ENCODE data around the gene ACRV1. TPM values are rescaled to one million over a fixed set of nuclear protein-coding genes. Genes with fewer than 3 reads are reported as not detected.

ACRV1 gene
- total and polyA plus RNA-seq, 2 experiments from 2014 or later, result 0.16 TPM; not detected in 1

GRCh38 chr11:125621995-125622394 lies 58.7 kb downstream of the ACRV1 start:
- Histone ChIP-seq H3K4me1 (ENCODE audit: low read depth) (peaks cover 5% of the 10 kb centered on the region), H3K27ac (no peak overlapping the region), H3K36me3 (peaks cover 50% of the 10 kb centered on the region), H3K9me3 (ENCODE audit: low read depth) (no peaks in the 10 kb centered on the region), H3K27me3 (no peaks in the 10 kb centered on the region), H3K4me3 (no peak overlapping the region)
- TF ChIP-seq CTCF (IDR thresholded peaks at IDR 0.05; ENCODE audit: low read depth, low read length), result no peak
- peak in 1 of 2 donors; percentile 59 for DNase-seq (ENCODE audit: low read depth in 1 of 2, low spot score in 1 of 2)

Other genes with a start within 250 kb of the ACRV1 start
- gene FEZ1, start 184.6 kb downstream of the ACRV1 start, total RNA-seq, result 33.4 and 54.9 TPM in 2 replicates
- gene FEZ1, start 184.6 kb downstream of the ACRV1 start, polyA plus RNA-seq, result 51.6 and 73.9 TPM in 2 replicates
- 96.7 and 128 TPM in 2 replicates for gene EI24, start 111.4 kb downstream of the ACRV1 start, total RNA-seq
- gene EI24, start 111.4 kb downstream of the ACRV1 start, polyA plus RNA-seq, result 124 and 157 TPM in 2 replicates
- gene STT3A, start 88.0 kb downstream of the ACRV1 start, total RNA-seq, result 65.5 and 78.5 TPM in 2 replicates
- gene STT3A, start 88.0 kb downstream of the ACRV1 start, polyA plus RNA-seq, result 117 and 130 TPM in 2 replicates
- 12.6 and 19.1 TPM in 2 replicates for gene CHEK1, start 55.7 kb downstream of the ACRV1 start, total RNA-seq
- gene CHEK1, start 55.7 kb downstream of the ACRV1 start, polyA plus RNA-seq, result 11.4 and 15.6 TPM in 2 replicates
- not detected in 2 replicates for gene PATE1, start 65.4 kb upstream of the ACRV1 start, total RNA-seq
- not detected in 2 replicates for gene PATE1, start 65.4 kb upstream of the ACRV1 start, polyA plus RNA-seq
- 0.11 TPM in 1 of 2 replicates, not detected in the other for gene PATE2, start 98.0 kb upstream of the ACRV1 start, total RNA-seq
- gene PATE2, start 98.0 kb upstream of the ACRV1 start, polyA plus RNA-seq, result not detected in 2 replicates
- gene PATE3, start 107.3 kb upstream of the ACRV1 start, total RNA-seq, result not detected in 2 replicates
- not detected in 2 replicates for gene PATE3, start 107.3 kb upstream of the ACRV1 start, polyA plus RNA-seq
- not detected in 2 replicates for gene PATE4, start 152.5 kb upstream of the ACRV1 start, total RNA-seq
- not detected in 2 replicates for gene PATE4, start 152.5 kb upstream of the ACRV1 start, polyA plus RNA-seq
- 2.2 and 3.3 TPM in 2 replicates for gene HYLS1, start 206.8 kb upstream of the ACRV1 start, total RNA-seq
- gene HYLS1, start 206.8 kb upstream of the ACRV1 start, polyA plus RNA-seq, result 4.8 and 5.3 TPM in 2 replicates
- gene PUS3, start 222.4 kb upstream of the ACRV1 start, total RNA-seq, result 10.1 and 11.4 TPM in 2 replicates
- gene PUS3, start 222.4 kb upstream of the ACRV1 start, polyA plus RNA-seq, result 13.0 and 15.2 TPM in 2 replicates
- 4.9 and 7.5 TPM in 2 replicates for gene DDX25, start 223.7 kb upstream of the ACRV1 start, total RNA-seq
- 6.1 and 18.9 TPM in 2 replicates for gene DDX25, start 223.7 kb upstream of the ACRV1 start, polyA plus RNA-seq